K562 (cell line): ENCODE results near the gene RNF114. TPM values are rescaled to one million over a fixed set of nuclear protein-coding genes. Genes with fewer than 3 reads are reported as not detected.

Experiments
- ATF1 ChIP-seq, 2 experiments: fragments of 450-650 bp in 1 of 2; IDR thresholded peaks; 2 replicates each; pipeline ENCODE4 v1.6.1; 2016; ENCODE audit warnings: missing compliant biosample characterization in 1 of 2, missing genetic modification characterization in 1 of 2
- BMI1 ChIP-seq: fragments of 150-350 bp; IDR thresholded peaks from 2 replicates; pipeline ENCODE4 v1.6.1; 2014; ENCODE audit warnings: low read length
- BRD9 ChIP-seq: fragments of 450-650 bp; IDR thresholded peaks from 2 replicates; pipeline ENCODE4 v1.6.1; 2018; ENCODE audit warnings: low read depth; ENCODE audit not compliant: partially characterized antibody
- CGGBP1 ChIP-seq: fragments of 250-450 bp; sonication (Bioruptor Pico); IDR thresholded peaks from 2 replicates; pipeline ENCODE4 v1.9.0; 2021; ENCODE audit warnings: mild to moderate bottlenecking
- ELF4 ChIP-seq: fragments of 450-650 bp; formaldehyde crosslinking; IDR thresholded peaks from 2 replicates; pipeline ENCODE4 v1.4.0; 2022; ENCODE audit warnings: missing genetic modification characterization
- HNRNPH1 ChIP-seq: fragments of 200-400 bp; formaldehyde crosslinking; optimal IDR thresholded peaks from 2 replicates; pipeline ENCODE3; 2017; ENCODE audit warnings: low read depth, mild to moderate bottlenecking, low read length, moderate library complexity
- HNRNPL ChIP-seq: fragments of 200-400 bp; formaldehyde crosslinking; IDR thresholded peaks from 2 replicates; pipeline ENCODE4 v1.6.1; 2017; ENCODE audit warnings: low read depth, mild to moderate bottlenecking, low read length
- MYC ChIP-seq, 2 experiments: fragments of 250-450 bp in 1 of 2; sonication (Bioruptor Pico) in 1 of 2; IDR thresholded peaks; 2 replicates each; pipeline versions ENCODE4 v1.5.1 to v1.6.1; 2012 to 2021; ENCODE audit warnings: low read depth in 2 of 2, borderline replicate concordance in 1 of 2, improper control_type of control experiment in 1 of 2, low read length in 1 of 2, mild to moderate bottlenecking in 1 of 2, moderate library complexity in 1 of 2
- RBM25 ChIP-seq: fragments of 200-400 bp; formaldehyde crosslinking; IDR thresholded peaks from 2 replicates; pipeline ENCODE4 v1.6.1; 2018; ENCODE audit warnings: low read length, low read depth, moderate library complexity; ENCODE audit not compliant: severe bottlenecking
- U2AF2 ChIP-seq: fragments of 200-400 bp; formaldehyde crosslinking; optimal IDR thresholded peaks from 2 replicates; pipeline ENCODE3; 2017; ENCODE audit warnings: low read depth, mild to moderate bottlenecking, low read length
- ZNF512 ChIP-seq: IDR thresholded peaks from 2 replicates; pipeline ENCODE4 v1.6.1; 2016; ENCODE audit warnings: missing genetic modification characterization, missing compliant biosample characterization
- ZNF584 ChIP-seq: fragments of 200-800 bp; sonication (Bioruptor generic); IDR thresholded peaks from 2 replicates; pipeline ENCODE4 v1.6.1; 2016; ENCODE audit warnings: low read depth, mild to moderate bottlenecking, missing genetic modification characterization, missing compliant biosample characterization
- ZSCAN32 ChIP-seq: fragments of 450-650 bp; formaldehyde crosslinking; IDR thresholded peaks from 2 replicates; pipeline ENCODE4 v1.4.0; 2020; ENCODE audit warnings: mild to moderate bottlenecking, moderate library complexity
- polyA plus RNA-seq, 8 experiments: library from polyadenylated mRNA; depleted of rRNA in 4 of 8; stranded (reverse) in 5 of 8; unstranded in 3 of 8; fragments of >200 nt; fragmentation: Nextera tagmentation in 2 of 8; fragmentation: Illumina TruSeq in 1 of 8; extraction: Ambion mirVana in 2 of 8; extraction: Trizol in 1 of 8; gene quantifications; 2 replicates each; pipeline versions ENCODE4 v1.2.1 to v1.2.3, GENCODE V29; 2011 to 2014; ENCODE audit warnings: inconsistent platforms in 1 of 8, missing spikeins in 1 of 8
- total RNA-seq, 7 experiments: library from RNA; depleted of rRNA in 6 of 7; stranded (reverse); fragments of >200 nt in 6 of 7; fragmentation: Illumina TruSeq in 2 of 7; extraction: Trizol in 2 of 7; gene quantifications; 2 replicates each; pipeline versions ENCODE4 v1.2.1 to v1.2.3, GENCODE V29; 2011 to 2021; ENCODE audit warnings: low replicate concordance in 1 of 7
- TF ChIP-seq, protein P1 (sequence below), 2 experiments: fragments of 450-650 bp; IDR thresholded peaks; 2 replicates each; pipeline ENCODE4 v1.6.1; 2016; ENCODE audit warnings: mild to moderate bottlenecking in 2 of 2, borderline replicate concordance in 1 of 2, low read depth in 1 of 2, moderate library complexity in 1 of 2
- TF ChIP-seq, protein P2 (sequence below): sonication (generic); formaldehyde crosslinking; IDR thresholded peaks from 2 replicates; pipeline ENCODE4 v1.8.1; 2023; ENCODE audit warnings: mild to moderate bottlenecking, missing genetic modification reagents

Gene RNF114
- total and polyA plus RNA-seq, 9 of the 15 experiments (the other 6 are each of a cell fraction or from before 2014, with no cell fraction given) = 38.6 to 111 (median 62.6) TPM

DNA sequence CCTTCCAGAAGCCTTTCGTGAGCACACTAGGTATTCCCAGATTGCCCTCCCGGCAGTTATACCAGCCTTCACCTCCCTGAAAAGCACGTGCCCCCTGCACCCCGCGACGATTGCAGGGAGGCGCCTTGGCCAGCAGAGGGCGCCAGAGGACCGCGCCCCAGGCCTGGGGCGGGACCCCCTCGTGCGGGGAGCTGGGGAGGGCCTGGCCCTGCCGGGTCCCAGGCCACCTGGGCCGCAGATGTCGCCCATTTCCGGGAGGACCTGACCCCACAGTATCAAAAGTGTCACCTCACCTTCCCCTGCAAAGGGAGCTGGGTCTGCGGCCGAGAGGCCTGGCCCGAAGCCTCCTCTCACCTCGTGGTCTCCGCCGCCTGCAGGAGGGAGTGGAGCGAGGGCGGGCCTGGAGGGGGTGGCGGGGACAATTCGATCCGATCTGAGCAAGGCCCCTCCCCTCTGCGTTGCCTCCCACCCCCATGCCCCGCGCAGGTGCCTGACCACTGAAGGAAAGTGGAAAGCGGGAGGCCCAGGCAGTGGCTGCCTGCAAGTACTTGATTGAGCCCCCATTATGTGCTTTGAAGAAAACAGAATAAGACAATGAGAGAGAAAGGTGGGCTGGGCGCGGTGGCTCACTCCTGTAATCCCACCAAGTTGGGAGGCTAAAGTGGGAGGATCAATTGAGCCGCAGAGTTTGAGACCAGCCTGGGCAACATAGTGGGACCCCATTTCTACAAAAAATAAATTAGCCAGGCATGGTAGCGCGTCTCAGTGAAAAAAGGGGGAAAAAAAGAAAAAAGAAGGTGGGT lies 43.0 kb downstream of the RNF114 start (continued):
- TF ChIP-seq, protein P1, sequence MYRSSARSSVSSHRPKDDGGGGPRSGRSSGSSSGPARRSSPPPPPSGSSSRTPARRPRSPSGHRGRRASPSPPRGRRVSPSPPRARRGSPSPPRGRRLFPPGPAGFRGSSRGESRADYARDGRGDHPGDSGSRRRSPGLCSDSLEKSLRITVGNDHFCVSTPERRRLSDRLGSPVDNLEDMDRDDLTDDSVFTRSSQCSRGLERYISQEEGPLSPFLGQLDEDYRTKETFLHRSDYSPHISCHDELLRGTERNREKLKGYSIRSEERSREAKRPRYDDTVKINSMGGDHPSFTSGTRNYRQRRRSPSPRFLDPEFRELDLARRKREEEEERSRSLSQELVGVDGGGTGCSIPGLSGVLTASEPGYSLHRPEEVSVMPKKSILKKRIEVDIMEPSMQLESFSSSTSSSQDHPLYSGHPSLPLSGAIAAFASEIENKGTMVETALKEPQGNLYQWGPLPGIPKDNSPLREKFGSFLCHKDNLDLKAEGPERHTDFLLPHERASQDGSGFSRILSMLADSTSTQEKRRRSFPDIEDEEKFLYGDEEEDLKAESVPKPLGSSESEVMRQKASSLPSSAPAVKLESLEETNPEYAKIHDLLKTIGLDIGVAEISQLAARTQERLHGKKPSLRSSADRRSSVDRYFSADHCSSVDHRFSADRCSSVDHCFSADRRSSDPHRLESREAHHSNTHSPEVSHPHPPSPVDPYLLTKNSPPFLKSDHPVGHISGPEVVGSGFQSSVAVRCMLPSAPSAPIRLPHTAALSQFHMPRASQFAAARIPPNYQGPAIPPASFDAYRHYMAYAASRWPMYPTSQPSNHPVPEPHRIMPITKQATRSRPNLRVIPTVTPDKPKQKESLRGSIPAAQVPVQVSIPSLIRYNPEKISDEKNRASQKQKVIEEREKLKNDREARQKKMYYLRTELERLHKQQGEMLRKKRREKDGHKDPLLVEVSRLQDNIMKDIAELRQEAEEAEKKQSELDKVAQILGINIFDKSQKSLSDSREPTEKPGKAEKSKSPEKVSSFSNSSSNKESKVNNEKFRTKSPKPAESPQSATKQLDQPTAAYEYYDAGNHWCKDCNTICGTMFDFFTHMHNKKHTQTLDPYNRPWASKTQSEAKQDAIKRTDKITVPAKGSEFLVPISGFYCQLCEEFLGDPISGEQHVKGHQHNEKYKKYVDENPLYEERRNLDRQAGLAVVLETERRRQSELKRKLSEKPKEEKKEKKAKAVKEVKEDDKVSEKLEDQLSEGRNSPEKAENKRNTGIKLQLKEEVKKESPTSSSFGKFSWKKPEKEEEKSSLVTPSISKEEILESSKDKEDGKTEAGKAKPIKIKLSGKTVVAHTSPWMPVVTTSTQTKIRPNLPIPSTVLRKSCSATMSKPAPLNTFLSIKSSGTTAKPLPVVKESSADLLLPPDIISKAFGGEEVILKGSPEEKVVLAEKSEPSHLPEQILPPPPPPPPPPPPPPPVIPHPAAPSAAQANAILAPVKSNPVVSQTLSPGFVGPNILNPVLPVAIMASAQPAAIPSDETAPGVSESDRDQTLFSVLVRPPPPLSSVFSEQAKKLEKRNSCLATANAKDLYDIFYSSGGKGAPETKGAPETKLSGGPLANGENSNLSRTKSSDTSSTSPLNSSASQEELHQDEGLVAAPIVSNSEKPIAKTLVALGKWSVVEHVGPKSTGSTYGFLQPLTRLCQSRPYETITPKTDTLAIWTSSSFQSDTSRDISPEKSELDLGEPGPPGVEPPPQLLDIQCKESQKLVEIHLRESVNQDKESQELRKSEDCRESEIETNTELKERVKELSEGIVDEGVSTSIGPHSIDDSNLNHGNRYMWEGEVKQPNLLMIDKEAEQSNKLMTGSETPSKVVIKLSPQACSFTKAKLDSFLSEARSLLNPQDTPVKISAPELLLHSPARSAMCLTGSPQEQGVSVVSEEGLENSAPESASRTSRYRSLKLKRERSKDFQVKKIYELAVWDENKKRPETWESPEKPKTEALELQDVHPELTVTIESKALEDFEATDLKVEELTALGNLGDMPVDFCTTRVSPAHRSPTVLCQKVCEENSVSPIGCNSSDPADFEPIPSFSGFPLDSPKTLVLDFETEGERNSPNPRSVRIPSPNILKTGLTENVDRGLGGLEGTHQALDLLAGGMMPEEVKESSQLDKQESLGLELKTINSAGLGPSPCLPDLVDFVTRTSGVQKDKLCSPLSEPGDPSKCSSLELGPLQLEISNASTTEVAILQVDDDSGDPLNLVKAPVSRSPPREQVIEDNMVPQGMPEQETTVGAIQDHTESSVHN (IDR thresholded peaks at IDR 0.05; ENCODE audit: borderline replicate concordance in 1 of 2, low read depth in 1 of 2) = no peak
- no peak for TF ChIP-seq HNRNPH1
- no peak for TF ChIP-seq RBM25
- TF ChIP-seq ZNF512 (tag) = no peak
- TF ChIP-seq HNRNPL = no peak
- TF ChIP-seq BRD9 = peak; percentile 75
- TF ChIP-seq MYC (IDR thresholded peaks at IDR 0.05; ENCODE audit: low read depth, low read length) = peak; percentile 94; the same call in 1 of the 2 replicates
- peak; percentile 86; the same call in 1 of the 2 replicates for TF ChIP-seq MYC (CRISPR knock-in tag; IDR thresholded peaks at IDR 0.05; ENCODE audit: borderline replicate concordance, low read depth)
- TF ChIP-seq ZNF584 (CRISPR knock-in tag) = no peak
- TF ChIP-seq, protein P2, sequence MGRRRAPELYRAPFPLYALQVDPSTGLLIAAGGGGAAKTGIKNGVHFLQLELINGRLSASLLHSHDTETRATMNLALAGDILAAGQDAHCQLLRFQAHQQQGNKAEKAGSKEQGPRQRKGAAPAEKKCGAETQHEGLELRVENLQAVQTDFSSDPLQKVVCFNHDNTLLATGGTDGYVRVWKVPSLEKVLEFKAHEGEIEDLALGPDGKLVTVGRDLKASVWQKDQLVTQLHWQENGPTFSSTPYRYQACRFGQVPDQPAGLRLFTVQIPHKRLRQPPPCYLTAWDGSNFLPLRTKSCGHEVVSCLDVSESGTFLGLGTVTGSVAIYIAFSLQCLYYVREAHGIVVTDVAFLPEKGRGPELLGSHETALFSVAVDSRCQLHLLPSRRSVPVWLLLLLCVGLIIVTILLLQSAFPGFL (CRISPR knock-in tag) = no peak
- TF ChIP-seq CGGBP1 (CRISPR knock-in tag) = no peak
- TF ChIP-seq BMI1 = no peak
- no peak for TF ChIP-seq U2AF2
- TF ChIP-seq ELF4 (CRISPR knock-in tag) = no peak
- no peak for TF ChIP-seq ZSCAN32
- no peak for TF ChIP-seq ATF1 (CRISPR knock-in tag; IDR thresholded peaks at IDR 0.05)
- TF ChIP-seq ATF1 (tag; IDR thresholded peaks at IDR 0.05) = peak; percentile 63
